Mesenchymal stem cell (in vitro differentiated cells and primary cell): ENCODE data around the gene COPE.

Experiments used
- DNase-seq: peaks from one replicate; pipeline ENCODE4 v3.0.0-alpha.2; 2013
- H2AFZ ChIP-seq: one replicate; pipeline ENCODE4 v1.6.1; 2013; ENCODE audit warnings: low read depth, mild to moderate bottlenecking, control low read depth, inconsistent platforms, low read length, moderate library complexity
- H2AK5ac ChIP-seq: 2 replicates; pipeline ENCODE4 v1.6.1; 2013; ENCODE audit warnings: low read length, moderate library complexity, mild to moderate bottlenecking, inconsistent platforms; ENCODE audit not compliant: severe bottlenecking
- H2BK120ac ChIP-seq: one replicate; pipeline ENCODE4 v1.6.1; 2013; ENCODE audit warnings: low read depth, mild to moderate bottlenecking, inconsistent platforms, low read length, moderate library complexity
- H2BK12ac ChIP-seq, 2 experiments: one replicate each; pipeline ENCODE4 v1.6.1; 2013; ENCODE audit warnings: inconsistent platforms in 2 of 2, low read length in 2 of 2, mild to moderate bottlenecking in 2 of 2, moderate library complexity in 2 of 2, control low read depth in 1 of 2
- H2BK15ac ChIP-seq: one replicate; pipeline ENCODE4 v1.6.1; 2013; ENCODE audit warnings: mild to moderate bottlenecking, low read depth, inconsistent platforms; ENCODE audit not compliant: poor library complexity, severe bottlenecking
- H2BK5ac ChIP-seq: 2 replicates; pipeline ENCODE4 v1.6.1; 2013; ENCODE audit warnings: low read depth, mild to moderate bottlenecking, low read length, control low read depth, inconsistent platforms; ENCODE audit not compliant: poor library complexity, severe bottlenecking
- H3K14ac ChIP-seq, 2 experiments: one replicate each; pipeline ENCODE4 v1.6.1; 2013; ENCODE audit warnings: inconsistent platforms in 2 of 2, low read length in 2 of 2, control low read depth in 1 of 2, mild to moderate bottlenecking in 1 of 2, moderate library complexity in 1 of 2
- H3K18ac ChIP-seq, 2 experiments: one replicate each; pipeline ENCODE4 v1.6.1; 2013; ENCODE audit warnings: inconsistent platforms in 2 of 2, low read length in 2 of 2, control low read depth in 1 of 2, low read depth in 1 of 2, mild to moderate bottlenecking in 1 of 2
- H3K23ac ChIP-seq, 2 experiments: one replicate each; pipeline ENCODE4 v1.6.1; 2013; ENCODE audit warnings: inconsistent platforms in 2 of 2, low read length in 2 of 2, mild to moderate bottlenecking in 2 of 2, moderate library complexity in 2 of 2, control low read depth in 1 of 2
- H3K27ac ChIP-seq: 2 replicates; pipeline ENCODE4 v1.5.1; 2013; ENCODE audit warnings: mild to moderate bottlenecking, moderate library complexity, low read length, control low read depth, inconsistent platforms; ENCODE audit not compliant: poor library complexity, severe bottlenecking
- H3K27me3 ChIP-seq, 2 experiments: 2 replicates each; pipeline versions ENCODE4 v1.6.1 to v1.7.0; 2013; ENCODE audit warnings: low read length in 2 of 2, mild to moderate bottlenecking in 2 of 2, moderate library complexity in 2 of 2, control low read depth in 1 of 2, inconsistent platforms in 1 of 2; ENCODE audit not compliant: control insufficient read depth in 1 of 2, insufficient read depth in 1 of 2
- H3K36me3 ChIP-seq, 2 experiments: 2 replicates each; pipeline versions ENCODE4 v1.6.1 to v1.7.0; 2013; ENCODE audit warnings: low read length in 2 of 2, control low read depth in 1 of 2, inconsistent platforms in 1 of 2, low read depth in 1 of 2, mild to moderate bottlenecking in 1 of 2; ENCODE audit not compliant: insufficient read depth in 2 of 2, control insufficient read depth in 1 of 2
- H3K4ac ChIP-seq, 2 experiments: one replicate each; pipeline ENCODE4 v1.6.1; 2013; ENCODE audit warnings: inconsistent platforms in 2 of 2, low read length in 2 of 2, mild to moderate bottlenecking in 2 of 2, moderate library complexity in 2 of 2, control low read depth in 1 of 2, low read depth in 1 of 2
- H3K4me1 ChIP-seq: 2 replicates; pipeline ENCODE4 v1.6.1; 2013; ENCODE audit warnings: low read depth, low read length, control low read depth; ENCODE audit not compliant: control insufficient read depth, insufficient read depth
- H3K4me2 ChIP-seq: 2 replicates; pipeline ENCODE4 v1.6.1; 2013; ENCODE audit warnings: low read length, mild to moderate bottlenecking, inconsistent platforms; ENCODE audit not compliant: poor library complexity, severe bottlenecking
- H3K4me3 ChIP-seq, 2 experiments: 2 replicates each; pipeline versions ENCODE4 v1.5.1 to v1.7.0; 2013; ENCODE audit warnings: low read length in 2 of 2, mild to moderate bottlenecking in 2 of 2, control low read depth in 1 of 2, low read depth in 1 of 2; ENCODE audit not compliant: insufficient read depth in 1 of 2
- H3K79me1 ChIP-seq: replicated peaks from 2 replicates; pipeline ENCODE4 v1.6.1; 2013; ENCODE audit warnings: mild to moderate bottlenecking, control low read depth, low read length, inconsistent platforms; ENCODE audit not compliant: poor library complexity, severe bottlenecking
- H3K9ac ChIP-seq: 2 replicates; pipeline ENCODE4 v1.7.0; 2013; ENCODE audit warnings: mild to moderate bottlenecking, low read length, moderate library complexity
- H3K9me3 ChIP-seq: 2 replicates; pipeline ENCODE4 v1.7.0; 2013; ENCODE audit warnings: mild to moderate bottlenecking, low read length; ENCODE audit not compliant: control insufficient read depth
- H4K8ac ChIP-seq: one replicate; pipeline ENCODE4 v1.6.1; 2013; ENCODE audit warnings: inconsistent platforms, mild to moderate bottlenecking, low read length, moderate library complexity
- H4K91ac ChIP-seq: one replicate; pipeline ENCODE4 v1.6.1; 2013; ENCODE audit warnings: mild to moderate bottlenecking, low read length, inconsistent platforms
- WGBS: methylation state at CpG from one replicate; pipeline ENCODE4 v1.1.7; 2013; ENCODE audit warnings: mixed read lengths; 5-methylcytosine and 5-hydroxymethylcytosine counted together

The COPE gene

DNA sequence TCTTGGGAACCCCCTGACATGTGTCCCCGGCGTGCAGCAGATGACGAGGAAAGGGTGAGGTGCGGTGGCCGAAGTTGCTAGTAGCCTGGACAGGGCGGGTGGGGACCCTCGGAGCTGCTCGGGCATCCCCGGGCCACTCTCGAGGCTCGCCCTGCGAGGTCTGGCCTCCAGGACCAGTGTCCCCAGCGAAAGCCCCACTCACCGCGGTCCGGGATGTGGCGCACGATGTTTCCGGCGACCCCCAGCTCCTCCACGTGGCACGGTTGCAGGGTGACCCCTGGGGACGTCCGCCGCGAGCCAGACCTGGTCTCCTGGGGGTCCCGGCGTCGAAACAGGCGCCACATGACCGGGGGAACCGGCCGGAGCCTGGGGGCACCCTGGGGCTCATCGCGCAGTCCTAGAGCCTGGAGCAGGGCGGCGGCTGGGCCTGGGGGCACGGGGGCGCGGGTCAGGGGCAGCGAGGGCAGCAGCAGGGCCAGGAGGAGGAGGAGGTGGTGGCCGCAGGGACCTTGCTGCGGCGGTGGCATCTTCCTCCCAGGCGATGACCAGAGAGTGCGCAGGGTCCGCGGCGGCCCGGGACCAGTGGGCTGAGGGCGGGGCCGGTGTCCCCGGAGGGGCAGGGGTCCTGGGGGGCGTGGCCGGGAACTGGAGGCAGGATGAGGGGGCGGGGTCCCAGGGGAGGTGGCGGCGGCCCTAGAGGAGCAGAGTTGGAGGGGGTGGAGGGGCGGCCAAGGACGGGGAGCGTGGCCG lies 49.2 kb downstream of the COPE start:
- Histone ChIP-seq H2AK5ac (no peak overlapping the region), H3K9ac (no peak overlapping the region), H2AFZ (no peak overlapping the region), H3K14ac (no peak overlapping the region), H4K8ac (no peak overlapping the region), H3K4ac (no peak overlapping the region), H3K27ac (no peak overlapping the region), H3K4me3 (no peak overlapping the region), H3K4me1 (no peaks in the 10 kb centered on the region), H3K4me2 (no peak overlapping the region), H2BK120ac (no peak overlapping the region), H2BK12ac (no peak overlapping the region), H3K36me3 (peaks cover 45 to 67% of the 10 kb centered on the region in 2 experiments), H3K9me3 (no peaks in the 10 kb centered on the region), H3K79me1 (peaks cover 25% of the 10 kb centered on the region), H2BK15ac (no peak overlapping the region), H4K91ac (no peak overlapping the region), H3K27me3 (no peaks in the 10 kb centered on the region), H3K18ac (no peak overlapping the region), H3K23ac (no peak overlapping the region), H2BK5ac (no peak overlapping the region)
- DNase-seq: no peak
- 70% methylated on average over 54 of the region's 62 CpGs for WGBS

DNA sequence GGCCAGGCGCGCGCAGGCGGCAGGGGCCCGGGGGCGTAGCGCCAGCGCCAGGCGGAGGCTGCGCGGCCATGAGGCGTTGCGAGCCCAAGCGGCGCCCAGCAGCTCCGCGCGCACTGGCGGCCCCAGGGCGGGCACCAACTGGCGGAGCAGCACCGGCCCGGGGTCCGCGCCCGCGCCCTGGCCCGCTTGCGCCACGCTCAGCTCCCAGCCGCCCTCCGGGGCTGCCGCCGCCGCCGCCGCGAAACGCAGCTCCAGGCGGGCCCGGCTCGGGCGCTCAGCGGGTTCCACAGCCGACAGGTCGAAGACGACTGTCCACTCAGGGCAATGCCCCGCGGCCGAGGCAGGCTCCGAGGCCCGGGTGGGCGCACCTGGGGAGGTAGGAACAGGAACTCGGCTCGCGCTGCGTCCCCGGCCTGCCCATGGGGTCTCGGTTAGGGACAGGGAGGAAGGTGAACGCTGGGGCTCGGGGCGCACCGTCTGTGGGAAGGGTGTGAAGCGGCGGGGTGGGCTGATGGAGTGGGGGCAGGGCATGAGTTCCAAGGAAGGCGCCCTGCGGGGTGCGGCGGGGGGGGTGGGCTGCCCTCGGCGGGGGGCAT lies 50.1 kb downstream of the COPE start:
- Histone ChIP-seq H3K4me3 (no peak overlapping the region), H3K4ac (no peak overlapping the region), H2BK120ac (no peak overlapping the region), H2AK5ac (no peak overlapping the region), H3K23ac (no peak overlapping the region), H3K27me3 (no peaks in the 10 kb centered on the region), H3K36me3 (peaks cover 52 to 67% of the 10 kb centered on the region in 2 experiments), H4K91ac (no peak overlapping the region), H2BK15ac (no peak overlapping the region), H3K14ac (no peak overlapping the region), H3K9ac (no peak overlapping the region), H3K9me3 (no peaks in the 10 kb centered on the region), H3K18ac (no peak overlapping the region), H4K8ac (no peak overlapping the region), H2AFZ (no peak overlapping the region), H3K4me2 (no peak overlapping the region), H3K4me1 (peaks cover under 1% of the 10 kb centered on the region), H3K79me1 (peaks cover 27% of the 10 kb centered on the region), H3K27ac (no peak overlapping the region), H2BK12ac (no peak overlapping the region), H2BK5ac (no peak overlapping the region)
- DNase-seq: no peak
- 88% methylated on average over 67 of the region's 71 CpGs for WGBS

DNA sequence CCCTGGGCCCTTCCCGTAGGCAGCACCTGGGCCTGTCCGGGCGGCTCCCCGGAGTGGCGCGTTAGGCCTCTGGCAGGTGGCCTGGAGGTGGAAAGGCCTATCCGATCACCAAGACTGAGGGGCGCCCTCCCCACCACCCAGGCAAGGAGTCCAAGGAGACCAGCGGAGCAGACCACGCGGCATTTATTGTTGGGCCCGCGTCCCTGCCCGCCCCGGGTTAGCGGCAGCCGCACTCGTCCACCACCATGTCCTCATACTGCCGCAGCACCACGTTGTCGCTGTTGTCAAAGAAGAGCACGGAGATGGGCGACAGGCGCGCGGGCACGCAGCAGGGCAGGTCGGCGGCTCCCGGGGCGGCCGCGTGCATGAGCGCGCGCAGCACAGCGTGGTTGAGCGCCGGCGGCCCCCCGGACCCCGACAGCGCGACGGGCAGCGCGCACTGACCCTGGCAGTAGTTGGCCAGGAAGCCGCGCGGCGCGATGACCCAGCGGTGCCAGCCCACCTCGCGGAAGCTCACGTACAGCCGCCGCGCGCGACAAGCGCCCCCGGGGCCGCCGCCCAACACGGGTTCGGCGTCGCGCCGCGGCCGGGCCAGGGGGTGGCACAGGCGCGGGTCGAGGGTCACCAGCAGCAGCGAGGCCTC lies 50.7 kb downstream of the COPE start:
- H2AK5ac ChIP-seq: no peak overlapping the region
- no peak overlapping the region for H2BK15ac ChIP-seq
- no peak for DNase-seq
- H2BK120ac ChIP-seq: no peak overlapping the region
- H3K4me1 ChIP-seq: peaks cover 5% of the 10 kb centered on the region
- H2AFZ ChIP-seq: peak overlapping the region; percentile 30
- H3K18ac ChIP-seq: no peak overlapping the region
- H3K4ac ChIP-seq: no peak overlapping the region
- no peaks in the 10 kb centered on the region for H3K27me3 ChIP-seq
- no peak overlapping the region for H3K9ac ChIP-seq
- H4K8ac ChIP-seq: no peak overlapping the region
- H3K14ac ChIP-seq: no peak overlapping the region
- H3K27ac ChIP-seq: no peak overlapping the region
- H3K4me3 ChIP-seq: no peak overlapping the region
- no peak overlapping the region for H3K4me2 ChIP-seq
- H3K36me3 ChIP-seq: peaks cover 56 to 74% of the 10 kb centered on the region in 2 experiments
- H2BK12ac ChIP-seq: no peak overlapping the region
- H3K9me3 ChIP-seq: no peaks in the 10 kb centered on the region
- peak overlapping the region; percentile 9 for H4K91ac ChIP-seq
- no peak overlapping the region for H2BK5ac ChIP-seq
- peaks cover 29% of the 10 kb centered on the region for H3K79me1 ChIP-seq
- WGBS: 93% methylated on average over 68 of the region's 77 CpGs
- H3K23ac ChIP-seq: no peak overlapping the region

DNA sequence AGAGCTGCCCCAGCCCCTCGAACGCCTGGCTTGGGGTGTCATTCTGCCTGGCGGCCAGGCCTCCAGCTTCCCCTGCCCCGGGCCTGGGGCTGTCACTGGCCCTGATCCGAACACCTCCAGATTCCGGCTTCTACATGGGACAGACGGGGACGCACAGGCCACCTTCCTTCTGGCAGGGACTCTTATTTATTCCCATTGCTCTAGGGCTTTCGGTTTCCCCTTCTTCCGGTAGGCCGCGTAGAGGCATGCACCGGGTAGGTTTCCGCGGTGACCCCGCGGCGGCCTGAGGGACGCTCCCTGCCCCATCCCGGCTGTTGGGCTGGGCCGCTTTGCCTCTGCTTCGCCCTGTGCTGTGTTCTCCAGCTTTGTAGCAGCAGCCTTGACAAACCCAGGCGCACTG lies 51.4 kb downstream of the COPE start:
- H2AFZ ChIP-seq: no peak overlapping the region
- H3K36me3 ChIP-seq: peaks cover 63 to 81% of the 10 kb centered on the region in 2 experiments
- no peak overlapping the region for H3K23ac ChIP-seq
- no peak overlapping the region for H2BK15ac ChIP-seq
- WGBS: 97% methylated on average over 21 of the region's 23 CpGs
- H3K27me3 ChIP-seq: no peaks in the 10 kb centered on the region
- no peak overlapping the region for H3K14ac ChIP-seq
- no peak overlapping the region for H4K8ac ChIP-seq
- no peak overlapping the region for H2AK5ac ChIP-seq
- no peak overlapping the region for H3K4me2 ChIP-seq
- no peak overlapping the region for H3K18ac ChIP-seq
- no peak overlapping the region for H3K27ac ChIP-seq
- H2BK5ac ChIP-seq: no peak overlapping the region
- no peak overlapping the region for H3K9ac ChIP-seq
- no peak overlapping the region for H3K4me3 ChIP-seq
- H4K91ac ChIP-seq: no peak overlapping the region
- no peak overlapping the region for H2BK12ac ChIP-seq
- no peak overlapping the region for H3K4ac ChIP-seq
- H3K79me1 ChIP-seq: peaks cover 29% of the 10 kb centered on the region
- H3K9me3 ChIP-seq: no peaks in the 10 kb centered on the region
- no peak for DNase-seq
- H3K4me1 ChIP-seq: peaks cover 5% of the 10 kb centered on the region
- H2BK120ac ChIP-seq: no peak overlapping the region
